Upper lobe of left lung (tissue), 6 donors: ENCODE measurements around the gene CEP170B. TPM values are rescaled to one million over a fixed set of nuclear protein-coding genes. Genes with fewer than 3 reads are reported as not detected.

ENCODE experiments used
- ATAC-seq, 2 donors: fragments of 200-7000 bp; cut with Tn5 transposase; one replicate each; pipeline ENCODE4 v1.9.1; 2022; ENCODE audit warnings: mild to moderate bottlenecking in 2 of 2, moderate library complexity in 2 of 2; ENCODE audit not compliant: low FRiP score in 2 of 2
- DNase-seq, 2 donors: peaks; one replicate each; pipeline ENCODE4 v3.0.0-alpha.2; 2019 to 2020
- H3K27ac ChIP-seq, 4 donors: fragments of 200-600 bp; sonication (generic); one replicate each; pipeline ENCODE4 v1.5.1; 2016 to 2019
- H3K27me3 ChIP-seq, 4 donors: fragments of 200-600 bp; sonication (generic); one replicate each; pipeline ENCODE4 v1.5.1; 2017 to 2019
- H3K36me3 ChIP-seq, 4 donors: fragments of 200-600 bp; sonication (generic); one replicate each; pipeline ENCODE4 v1.5.1; 2016 to 2019
- H3K4me1 ChIP-seq, 4 donors: fragments of 200-600 bp; sonication (generic); one replicate each; pipeline ENCODE4 v1.5.1; 2018 to 2019
- H3K4me3 ChIP-seq, 4 donors: fragments of 200-600 bp; sonication (generic); one replicate each; pipeline ENCODE4 v1.5.1; 2017 to 2019; ENCODE audit warnings: mild to moderate bottlenecking in 2 of 4, moderate library complexity in 1 of 4
- H3K9me3 ChIP-seq, 4 donors: fragments of 200-600 bp; sonication (generic); one replicate each; pipeline ENCODE4 v1.5.1; 2018 to 2019
- CTCF ChIP-seq, 6 experiments: fragments of 450-650 bp in 4 of 6; fragments of 200-600 bp in 2 of 6; sonication (generic) in 2 of 6; IDR thresholded peaks; one replicate each; pipeline ENCODE4 v1.5.1; 2016 to 2019; ENCODE audit warnings: antibody characterized with exemption in 6 of 6
- EP300 ChIP-seq, 4 donors: sonication (generic); formaldehyde crosslinking; IDR thresholded peaks; one replicate each; pipeline ENCODE4 v1.5.1; 2017; ENCODE audit warnings: antibody characterized with exemption in 4 of 4, control low read depth in 2 of 4
- POLR2A ChIP-seq, 4 donors: fragments of 450-650 bp; IDR thresholded peaks; one replicate each; pipeline ENCODE4 v1.5.1; 2016 to 2017; ENCODE audit warnings: antibody characterized with exemption in 4 of 4, mild to moderate bottlenecking in 2 of 4
- POLR2AphosphoS5 ChIP-seq, 2 donors: sonication (generic); formaldehyde crosslinking; IDR thresholded peaks; one replicate each; pipeline ENCODE4 v1.5.1; 2017; ENCODE audit warnings: antibody characterized with exemption in 2 of 2
- WGBS, 2 donors: methylation state at CpG; one replicate each; pipeline ENCODE4 v1.1.5; 2017 to 2018; 5-methylcytosine and 5-hydroxymethylcytosine counted together
- total RNA-seq, 6 donors: library from RNA; depleted of rRNA in 4 of 6; stranded (reverse); fragments of >200 nt in 4 of 6; gene quantifications; one replicate each; pipeline versions ENCODE4 v1.1.0 to v1.2.1, GENCODE V29; 2016 to 2021
- donor health status: DM: no; HTN: no; CAD: no; lungs with moderate emphysema.
- donor health status: DM: no; HTN: yes; CAD: no; lungs with severe emphysema.

Gene CEP170B
- total RNA-seq, 6 donors from 2014 or later: 24.2 to 57.8 (median 35.6) TPM

GRCh38 chr14:104925855-104926609, 61.0 kb downstream of the CEP170B start:
- H3K36me3 ChIP-seq: no peaks in the 10 kb centered on the region
- H3K4me1 ChIP-seq: peaks cover 0 to 5% (median 0%) of the 10 kb centered on the region in 4 donors
- WGBS, 2 donors: 80 to 81% methylated on average over 2 to 13 of the region's 15 CpGs
- H3K27ac ChIP-seq: no peak overlapping the region
- DNase-seq (peak in 1 of 2 donors; percentile 61), ATAC-seq (no peak)
- TF ChIP-seq POLR2AphosphoS5 (IDR thresholded peaks at IDR 0.05): no peak
- no peak for TF ChIP-seq POLR2A (IDR thresholded peaks at IDR 0.05)
- TF ChIP-seq EP300 (IDR thresholded peaks at IDR 0.05): no peak
- no peak for TF ChIP-seq CTCF (IDR thresholded peaks at IDR 0.05)
- no peaks in the 10 kb centered on the region for H3K27me3 ChIP-seq
- no peak overlapping the region for H3K4me3 ChIP-seq
- peaks cover 0 to 4% (median 0%) of the 10 kb centered on the region in 4 donors for H3K9me3 ChIP-seq

- no peak overlapping the region for H3K4me3 ChIP-seq
- DNase-seq: peak in 1 of 2 donors; percentile 84
- peaks cover 0 to 5% (median under 1%) of the 10 kb centered on the region in 4 donors for H3K4me1 ChIP-seq
- H3K9me3 ChIP-seq: peaks cover 0 to 4% (median 0%) of the 10 kb centered on the region in 4 donors
- TF ChIP-seq EP300 (IDR thresholded peaks at IDR 0.05): no peak
- no peaks in the 10 kb centered on the region for H3K36me3 ChIP-seq
- H3K27ac ChIP-seq: no peak overlapping the region
- no peak for ATAC-seq
- no peaks in the 10 kb centered on the region for H3K27me3 ChIP-seq
- WGBS, 2 donors: 56 to 58% methylated on average over 5 to 19 of the region's 21 CpGs
Observed at GRCh38 chr14:104926619-104927431, 61.8 kb downstream of the CEP170B start.

- WGBS, 2 donors: 63 to 70% methylated on average over 6 to 10 of the region's 10 CpGs
- Histone ChIP-seq H3K27me3 (no peaks in the 10 kb centered on the region), H3K9me3 (peaks cover 0 to 4% (median 0%) of the 10 kb centered on the region in 4 donors), H3K4me3 (no peak overlapping the region), H3K4me1 (peaks cover 4 to 8% (median 7%) of the 10 kb centered on the region in 4 donors), H3K27ac (no peak overlapping the region), H3K36me3 (no peaks in the 10 kb centered on the region)
- ATAC-seq: no peak
- TF ChIP-seq POLR2A (IDR thresholded peaks at IDR 0.05) (no peak), EP300 (IDR thresholded peaks at IDR 0.05) (no peak), CTCF (IDR thresholded peaks at IDR 0.05) (no peak), POLR2AphosphoS5 (IDR thresholded peaks at IDR 0.05) (no peak)
- DNase-seq: peak in 1 of 2 donors; percentile 73
Observed at GRCh38 chr14:104927432-104927816, 62.4 kb downstream of the CEP170B start.

GRCh38 chr14:104927901-104928300, 62.8 kb downstream of the CEP170B start:
- DNase-seq (no peak), ATAC-seq (no peak)
- Histone ChIP-seq H3K9me3 (peaks cover 0 to 4% (median 0%) of the 10 kb centered on the region in 4 donors), H3K4me1 (peaks cover 9 to 13% (median 12%) of the 10 kb centered on the region in 4 donors), H3K27ac (no peak overlapping the region), H3K36me3 (no peaks in the 10 kb centered on the region), H3K27me3 (peaks cover 0 to 3% (median 0%) of the 10 kb centered on the region in 4 donors), H3K4me3 (no peak overlapping the region)
- TF ChIP-seq POLR2AphosphoS5 (IDR thresholded peaks at IDR 0.05) (no peak), CTCF (IDR thresholded peaks at IDR 0.05) (no peak), POLR2A (IDR thresholded peaks at IDR 0.05) (no peak), EP300 (IDR thresholded peaks at IDR 0.05) (no peak)
- WGBS, 2 donors: 68 to 82% methylated on average over 4 to 8 of the region's 8 CpGs
